ENCODE results near the gene TCF4. TPM values are rescaled to one million over a fixed set of nuclear protein-coding genes. Genes with fewer than 3 reads are reported as not detected.

The TCF4 gene
- total RNA-seq, 4 donors from 2014 or later = 30.3 to 51.1 (median 40.1) TPM

DNA sequence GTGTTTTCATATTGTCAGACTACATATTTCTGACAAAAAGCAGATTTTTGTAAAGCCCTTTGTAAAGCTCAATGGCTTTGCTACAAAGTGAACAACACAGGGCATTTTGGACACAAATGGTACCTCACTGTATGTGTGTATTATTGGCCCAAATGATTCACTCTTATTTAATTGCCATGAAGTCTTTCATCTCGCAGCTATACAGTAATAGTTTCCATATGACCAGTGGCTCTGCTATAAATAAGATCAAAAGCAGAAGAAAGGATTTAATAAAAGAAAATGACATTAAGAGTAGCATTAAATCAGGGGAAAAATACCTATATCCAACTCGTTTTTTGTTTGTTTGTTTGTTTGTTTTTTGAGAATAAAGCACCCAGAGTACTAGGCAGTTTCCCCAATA, 344.7 kb downstream of the TCF4 start:
- H3K4me3 ChIP-seq = no peak overlapping the region
- H3K27me3 ChIP-seq = no peaks in the 10 kb centered on the region
- in situ Hi-C loops (cut with MboI; ENCODE audit: low pct_ligation_motif_present in 1 of 4, low pct_unique_long_range_greater_than_20kb in 1 of 4, low sequenced_read_pairs in 3 of 4) = loop anchor here (10.0 to 25.0 kb wide), 5 partner anchors 169 to 1319 kb away; partner anchors contain the start of gene TCF4 (in 2 of the 4)
- no peak for DNase-seq
- H3K36me3 ChIP-seq = no peaks in the 10 kb centered on the region
- H3K27ac ChIP-seq = peak overlapping the region; percentile 62 to 72 (median 72)
- H3K9me3 ChIP-seq = no peaks in the 10 kb centered on the region
- H3K4me1 ChIP-seq = peaks cover 5 to 35% (median 12%) of the 10 kb centered on the region in 4 donors
- TF ChIP-seq, protein P1, sequence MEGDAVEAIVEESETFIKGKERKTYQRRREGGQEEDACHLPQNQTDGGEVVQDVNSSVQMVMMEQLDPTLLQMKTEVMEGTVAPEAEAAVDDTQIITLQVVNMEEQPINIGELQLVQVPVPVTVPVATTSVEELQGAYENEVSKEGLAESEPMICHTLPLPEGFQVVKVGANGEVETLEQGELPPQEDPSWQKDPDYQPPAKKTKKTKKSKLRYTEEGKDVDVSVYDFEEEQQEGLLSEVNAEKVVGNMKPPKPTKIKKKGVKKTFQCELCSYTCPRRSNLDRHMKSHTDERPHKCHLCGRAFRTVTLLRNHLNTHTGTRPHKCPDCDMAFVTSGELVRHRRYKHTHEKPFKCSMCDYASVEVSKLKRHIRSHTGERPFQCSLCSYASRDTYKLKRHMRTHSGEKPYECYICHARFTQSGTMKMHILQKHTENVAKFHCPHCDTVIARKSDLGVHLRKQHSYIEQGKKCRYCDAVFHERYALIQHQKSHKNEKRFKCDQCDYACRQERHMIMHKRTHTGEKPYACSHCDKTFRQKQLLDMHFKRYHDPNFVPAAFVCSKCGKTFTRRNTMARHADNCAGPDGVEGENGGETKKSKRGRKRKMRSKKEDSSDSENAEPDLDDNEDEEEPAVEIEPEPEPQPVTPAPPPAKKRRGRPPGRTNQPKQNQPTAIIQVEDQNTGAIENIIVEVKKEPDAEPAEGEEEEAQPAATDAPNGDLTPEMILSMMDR (IDR thresholded peaks at IDR 0.05) = no peak
- no peak for TF ChIP-seq EP300 (IDR thresholded peaks at IDR 0.05; ENCODE audit: low read depth)
- no peak for TF ChIP-seq POLR2AphosphoS5 (IDR thresholded peaks at IDR 0.05)
- TF ChIP-seq POLR2A (IDR thresholded peaks at IDR 0.05) = no peak
- intact Hi-C loops (cut with DNase I; ENCODE audit: low total_unique reads) = loop anchor here (5.0 kb wide), 1 partner anchor 79 kb away; no protein-coding TSS in a partner anchor
- 49 to 53% methylated on average over 2 of the region's 2 CpGs for WGBS, 2 donors (ENCODE audit: low coverage in 1 of 2)

DNA sequence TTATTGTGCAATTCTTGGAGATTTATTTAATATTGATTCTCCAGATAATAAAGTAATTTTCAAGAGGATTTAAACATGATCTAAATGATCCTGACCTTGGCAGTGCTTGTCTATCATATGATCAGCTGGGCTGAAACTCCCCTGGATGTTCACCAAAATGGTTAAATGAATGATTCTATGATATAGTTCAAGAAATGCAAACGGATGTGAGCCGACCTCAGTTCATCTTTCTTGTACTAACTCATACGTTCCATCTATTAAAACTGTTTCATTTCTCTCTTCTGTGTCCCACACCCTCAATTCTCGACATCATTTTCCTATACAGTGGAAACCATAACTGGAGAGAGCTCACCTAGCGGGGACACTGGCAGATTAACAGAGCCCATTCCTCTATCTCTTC, 347.0 kb downstream of the TCF4 start:
- no peaks in the 10 kb centered on the region for H3K9me3 ChIP-seq
- intact Hi-C loops (cut with DNase I; ENCODE audit: low total_unique reads) (loop anchor here (5.0 kb wide), 1 partner anchor 81 kb away; no protein-coding TSS in a partner anchor), in situ Hi-C loops (cut with MboI; ENCODE audit: low pct_ligation_motif_present in 1 of 4, low pct_unique_long_range_greater_than_20kb in 1 of 4, low sequenced_read_pairs in 3 of 4) (loop anchor here (10.0 to 25.0 kb wide), 5 partner anchors 171 to 1321 kb away; partner anchors contain the start of gene TCF4 (in 2 of the 4))
- WGBS, 2 donors (ENCODE audit: low coverage in 1 of 2) = 48 to 68% methylated on average over 5 of the region's 5 CpGs
- peaks cover 5 to 28% (median 12%) of the 10 kb centered on the region in 4 donors for H3K4me1 ChIP-seq
- no peaks in the 10 kb centered on the region for H3K27me3 ChIP-seq
- H3K36me3 ChIP-seq = no peaks in the 10 kb centered on the region
- no peak overlapping the region for H3K4me3 ChIP-seq
- no peak for TF ChIP-seq EP300 (IDR thresholded peaks at IDR 0.05; ENCODE audit: low read depth)
- no peak for TF ChIP-seq POLR2A (IDR thresholded peaks at IDR 0.05)
- no peak for TF ChIP-seq POLR2AphosphoS5 (IDR thresholded peaks at IDR 0.05)
- TF ChIP-seq, protein P1 (IDR thresholded peaks at IDR 0.05) = no peak
- H3K27ac ChIP-seq = no peak overlapping the region
- no peak for DNase-seq

DNA sequence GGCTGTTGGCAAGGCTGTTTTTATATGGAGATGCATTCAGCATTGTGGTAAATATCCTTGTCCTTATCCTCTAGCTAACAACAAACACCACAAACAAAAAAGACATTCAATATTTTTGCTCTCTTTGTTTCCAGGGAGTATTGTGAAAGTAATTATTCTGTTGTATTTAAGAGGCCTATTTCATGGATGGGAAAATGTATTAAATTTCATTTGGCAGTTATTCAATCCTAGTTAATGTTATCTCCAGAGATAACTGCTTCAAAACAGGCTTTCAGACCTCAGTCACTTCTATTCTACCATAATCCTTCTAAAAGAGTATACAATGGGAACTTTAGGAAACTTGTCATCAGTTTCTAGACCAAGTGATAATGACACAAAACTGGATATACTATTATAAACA, 348.3 kb downstream of the TCF4 start:
- intact Hi-C loops (cut with DNase I; ENCODE audit: low total_unique reads) (loop anchor here (5.0 to 10.0 kb wide), 2 partner anchors 83 to 175 kb away; no protein-coding TSS in a partner anchor), in situ Hi-C loops (cut with MboI; ENCODE audit: low pct_ligation_motif_present in 1 of 4, low pct_unique_long_range_greater_than_20kb in 1 of 4, low sequenced_read_pairs in 3 of 4) (loop anchor here (10.0 to 25.0 kb wide), 6 partner anchors 173 to 1323 kb away; partner anchors contain the start of gene TCF4 (in 2 of the 4))
- TF ChIP-seq POLR2AphosphoS5 (IDR thresholded peaks at IDR 0.05) = no peak
- no peak for TF ChIP-seq EP300 (IDR thresholded peaks at IDR 0.05; ENCODE audit: low read depth)
- TF ChIP-seq POLR2A (IDR thresholded peaks at IDR 0.05) = no peak
- TF ChIP-seq, protein P1 (IDR thresholded peaks at IDR 0.05) = no peak

DNA sequence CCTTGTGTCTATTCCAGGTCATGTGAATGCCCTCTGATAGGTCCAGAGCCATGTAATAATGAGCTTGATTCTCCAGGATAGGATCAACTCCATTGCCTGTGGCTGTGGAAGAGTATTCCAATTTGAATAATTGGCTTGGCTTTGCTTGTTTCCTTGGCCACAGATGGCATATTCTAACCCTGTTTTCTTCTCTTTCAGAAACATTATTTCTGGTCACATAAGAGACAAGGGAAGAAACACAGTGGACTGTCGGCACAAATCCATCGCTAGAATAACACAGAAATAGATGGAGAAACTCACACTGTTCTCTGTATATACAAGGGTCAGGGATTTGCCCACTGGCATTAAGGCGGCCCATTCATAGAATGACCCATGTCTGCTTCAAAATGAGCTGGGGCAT, 350.3 kb downstream of the TCF4 start:
- 96% methylated on average over 3 of the region's 3 CpGs; no CpG with 5 or more reads in 1 of the 2 donors for WGBS, 2 donors (ENCODE audit: low coverage in 1 of 2)
- intact Hi-C loops (cut with DNase I; ENCODE audit: low total_unique reads) = loop anchor here (10.0 kb wide), 1 partner anchor 177 kb away; no protein-coding TSS in a partner anchor

More for the DNA sequence above, 348.3 kb downstream of the TCF4 start:
- peaks cover 0 to 21% (median 4%) of the 10 kb centered on the region in 4 donors for H3K4me1 ChIP-seq
- no peak overlapping the region for H3K27ac ChIP-seq
- H3K9me3 ChIP-seq = no peaks in the 10 kb centered on the region
- no peaks in the 10 kb centered on the region for H3K36me3 ChIP-seq
- no peak for DNase-seq
- H3K27me3 ChIP-seq = no peaks in the 10 kb centered on the region
- H3K4me3 ChIP-seq = no peak overlapping the region

More for the DNA sequence above, 350.3 kb downstream of the TCF4 start:
- Histone ChIP-seq H3K27me3 (no peaks in the 10 kb centered on the region), H3K4me1 (peaks cover 0 to 5% (median 0%) of the 10 kb centered on the region in 4 donors), H3K27ac (no peak overlapping the region), H3K9me3 (no peaks in the 10 kb centered on the region), H3K36me3 (peaks cover 0 to 7% (median 0%) of the 10 kb centered on the region in 4 donors), H3K4me3 (no peak overlapping the region)
- in situ Hi-C loops (cut with MboI; ENCODE audit: low pct_ligation_motif_present in 1 of 4, low pct_unique_long_range_greater_than_20kb in 1 of 4, low sequenced_read_pairs in 3 of 4) = loop anchor here (10.0 to 25.0 kb wide), 5 partner anchors 175 to 1325 kb away; partner anchors contain the start of gene TCF4 (in 2 of the 4)
- no peak for TF ChIP-seq POLR2AphosphoS5 (IDR thresholded peaks at IDR 0.05)
- TF ChIP-seq, protein P1 (IDR thresholded peaks at IDR 0.05) = no peak
- DNase-seq = no peak
